Smooth muscle cell (in vitro differentiated cells): ENCODE measurements around the gene FNDC3B. TPM values are rescaled to one million over a fixed set of nuclear protein-coding genes. Genes with fewer than 3 reads are reported as not detected.
"Not testable (repeated sequence)": the region's sequence is repeated elsewhere in the genome, so short reads cannot be mapped to it uniquely, and the experiment has no call there.

Experiments used
- DNase-seq: peaks from one replicate; lab custom pipeline; 2025; ENCODE audit not compliant: unreplicated experiment; lab: John Stamatoyannopoulos, UW
- H2AFZ ChIP-seq: fragments of 200-600 bp; sonication (generic); 2 replicates; pipeline ENCODE4 v1.6.0; 2016; ENCODE audit warnings: antibody characterized with exemption, low read depth, mild to moderate bottlenecking
- H3F3A ChIP-seq: fragments of 200-600 bp; sonication (generic); 2 replicates; pipeline ENCODE4 v1.6.0; 2017; ENCODE audit warnings: antibody characterized with exemption, low read depth
- H3K27ac ChIP-seq: fragments of 200-600 bp; sonication (generic); 2 replicates; pipeline ENCODE4 v1.5.1; 2016; ENCODE audit warnings: low read depth, mild to moderate bottlenecking
- H3K27me3 ChIP-seq: fragments of 200-600 bp; sonication (generic); 2 replicates; pipeline ENCODE4 v1.6.1; 2016; ENCODE audit warnings: low read depth, mild to moderate bottlenecking
- H3K36me3 ChIP-seq: fragments of 200-600 bp; sonication (generic); 2 replicates; pipeline ENCODE4 v1.5.1; 2016; ENCODE audit warnings: low read depth
- H3K4me1 ChIP-seq: fragments of 200-600 bp; sonication (generic); 2 replicates; pipeline ENCODE4 v1.5.1; 2016; ENCODE audit warnings: low read depth
- H3K4me2 ChIP-seq: fragments of 200-600 bp; sonication (generic); 2 replicates; pipeline ENCODE4 v1.6.0; 2016; ENCODE audit warnings: mild to moderate bottlenecking
- H3K4me3 ChIP-seq: fragments of 200-600 bp; sonication (generic); 2 replicates; pipeline ENCODE4 v1.5.1; 2016; ENCODE audit warnings: mild to moderate bottlenecking
- H3K79me2 ChIP-seq: fragments of 200-600 bp; sonication (generic); 2 replicates; pipeline ENCODE4 v1.6.0; 2016; ENCODE audit warnings: low read depth, mild to moderate bottlenecking
- H3K9ac ChIP-seq: fragments of 200-600 bp; sonication (generic); 2 replicates; pipeline ENCODE4 v1.6.0; 2016; ENCODE audit warnings: low read depth
- H3K9me3 ChIP-seq: fragments of 200-600 bp; sonication (generic); replicated peaks from 2 replicates; pipeline ENCODE4 v1.5.1; 2016; ENCODE audit warnings: low read depth
- H4K20me1 ChIP-seq: fragments of 200-600 bp; sonication (generic); 2 replicates; pipeline ENCODE4 v1.6.0; 2016; ENCODE audit warnings: low read depth
- WGBS: methylation state at CpG from one replicate; pipeline ENCODE4 v1.1.7; 2016; ENCODE audit warnings: low lambda C conversion rate; 5-methylcytosine and 5-hydroxymethylcytosine counted together
- polyA plus RNA-seq: library from polyadenylated mRNA; unstranded; fragments of >200 nt; fragmentation: Nextera tagmentation; extraction: Ambion mirVana; gene quantifications from 2 replicates; pipeline ENCODE4 v1.2.1, GENCODE V29; 2016
- total RNA-seq: library from RNA; depleted of rRNA; stranded (reverse); fragments of >200 nt; gene quantifications from 2 replicates; pipeline ENCODE4 v1.2.3, GENCODE V29; 2014
- TF ChIP-seq, protein P1 (sequence below): fragments of 200-600 bp; sonication (generic); IDR thresholded peaks from 2 replicates; pipeline ENCODE4 v1.5.1; 2017; ENCODE audit warnings: borderline replicate concordance, mild to moderate bottlenecking, antibody characterized with exemption; ENCODE audit not compliant: insufficient read depth, poor library complexity, severe bottlenecking

The FNDC3B gene
- total and polyA plus RNA-seq, 2 experiments from 2014 or later: 149 to 294 TPM

DNA sequence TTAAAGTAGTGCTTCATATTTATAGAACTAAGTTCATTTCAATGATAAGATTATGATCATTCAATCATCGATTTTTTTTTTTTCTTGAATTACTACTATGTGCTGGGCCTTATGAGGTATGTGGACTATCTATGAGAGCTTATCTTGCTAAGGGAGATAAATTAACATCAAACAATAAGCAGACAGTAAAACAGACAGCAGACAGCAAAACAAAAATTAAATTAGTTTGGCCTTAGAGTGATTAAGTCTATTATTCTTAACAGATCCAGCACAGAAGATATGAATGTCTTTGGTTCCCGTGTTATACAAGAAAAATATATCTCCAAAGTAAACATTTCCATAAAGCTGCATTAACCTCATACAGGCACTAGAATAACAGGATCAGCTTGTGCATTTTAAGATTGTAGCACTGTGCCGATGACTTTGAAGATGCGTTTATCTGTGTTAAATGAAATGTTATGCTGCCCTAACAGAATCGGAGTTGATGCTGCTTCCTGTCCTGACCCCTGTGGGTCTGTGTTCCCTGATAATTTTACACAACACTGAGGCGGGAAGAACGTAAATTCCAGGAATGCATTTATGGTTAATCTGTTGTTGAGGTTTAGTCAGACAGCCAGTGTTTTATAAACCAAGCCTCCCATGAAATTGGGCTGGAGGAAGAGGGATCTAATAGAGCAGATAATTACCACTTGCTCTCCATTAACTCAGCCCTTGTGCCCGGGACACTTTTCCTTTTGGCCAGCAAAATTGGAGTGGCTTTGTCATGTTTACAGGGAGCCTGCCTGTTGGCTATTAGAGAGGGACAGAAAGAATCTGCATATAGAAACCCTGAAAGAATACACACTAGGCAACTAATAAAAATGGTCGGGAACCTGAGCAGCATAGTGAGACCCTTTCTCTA lies 328.1 kb downstream of the FNDC3B start:
- peaks cover 99% of the 10 kb centered on the region for H4K20me1 ChIP-seq
- no peaks in the 10 kb centered on the region for H3K9me3 ChIP-seq
- H3K27me3 ChIP-seq: no peaks in the 10 kb centered on the region
- H3F3A ChIP-seq: peaks cover 59% of the 10 kb centered on the region
- TF ChIP-seq, protein P1, sequence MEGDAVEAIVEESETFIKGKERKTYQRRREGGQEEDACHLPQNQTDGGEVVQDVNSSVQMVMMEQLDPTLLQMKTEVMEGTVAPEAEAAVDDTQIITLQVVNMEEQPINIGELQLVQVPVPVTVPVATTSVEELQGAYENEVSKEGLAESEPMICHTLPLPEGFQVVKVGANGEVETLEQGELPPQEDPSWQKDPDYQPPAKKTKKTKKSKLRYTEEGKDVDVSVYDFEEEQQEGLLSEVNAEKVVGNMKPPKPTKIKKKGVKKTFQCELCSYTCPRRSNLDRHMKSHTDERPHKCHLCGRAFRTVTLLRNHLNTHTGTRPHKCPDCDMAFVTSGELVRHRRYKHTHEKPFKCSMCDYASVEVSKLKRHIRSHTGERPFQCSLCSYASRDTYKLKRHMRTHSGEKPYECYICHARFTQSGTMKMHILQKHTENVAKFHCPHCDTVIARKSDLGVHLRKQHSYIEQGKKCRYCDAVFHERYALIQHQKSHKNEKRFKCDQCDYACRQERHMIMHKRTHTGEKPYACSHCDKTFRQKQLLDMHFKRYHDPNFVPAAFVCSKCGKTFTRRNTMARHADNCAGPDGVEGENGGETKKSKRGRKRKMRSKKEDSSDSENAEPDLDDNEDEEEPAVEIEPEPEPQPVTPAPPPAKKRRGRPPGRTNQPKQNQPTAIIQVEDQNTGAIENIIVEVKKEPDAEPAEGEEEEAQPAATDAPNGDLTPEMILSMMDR: no peak
- peaks cover 9% of the 10 kb centered on the region for H3K4me1 ChIP-seq
- H3K4me2 ChIP-seq: peak overlapping the region; percentile 57
- H3K27ac ChIP-seq: peak overlapping the region; percentile 70
- WGBS: 24% methylated on average over 9 of the region's 9 CpGs
- H3K4me3 ChIP-seq: no peak overlapping the region
- peaks cover 30% of the 10 kb centered on the region for H3K36me3 ChIP-seq
- H3K79me2 ChIP-seq: peaks cover 45% of the 10 kb centered on the region
- DNase-seq: no peak
- H3K9ac ChIP-seq: no peak overlapping the region
- H2AFZ ChIP-seq: no peak overlapping the region

DNA sequence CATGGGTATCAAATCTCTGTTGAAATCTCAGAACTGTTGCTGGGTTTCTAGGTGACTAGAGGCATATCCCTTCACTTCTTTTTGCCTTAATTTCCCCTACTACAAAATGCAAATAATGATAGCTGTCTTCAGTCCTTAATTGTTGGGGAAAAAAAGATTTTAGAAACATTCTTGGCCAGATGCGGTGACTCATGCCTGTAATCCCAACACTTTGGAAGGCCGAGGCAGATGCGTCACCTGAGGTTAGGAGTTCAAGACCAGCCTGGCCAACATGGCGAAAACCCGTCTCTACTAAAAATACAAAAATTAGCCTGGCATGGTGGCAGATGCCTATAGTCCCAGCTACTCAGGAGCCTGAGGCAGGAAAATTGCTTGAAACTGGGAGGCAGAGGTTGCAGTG lies 329.2 kb downstream of the FNDC3B start:
- H3K9me3 ChIP-seq, H3K4me3 ChIP-seq, DNase-seq, H3K9ac ChIP-seq, H3K4me2 ChIP-seq, H3K27me3 ChIP-seq, H2AFZ ChIP-seq, H3K4me1 ChIP-seq: not testable (repeated sequence)
- Histone ChIP-seq H3K79me2 (peaks cover 43% of the 10 kb centered on the region), H3K36me3 (peaks cover 19% of the 10 kb centered on the region), H3F3A (peaks cover 48% of the 10 kb centered on the region), H3K27ac (peak overlapping the region; percentile 70), H4K20me1 (peaks cover 99% of the 10 kb centered on the region)
- 74% methylated on average over 5 of the region's 5 CpGs for WGBS

DNA sequence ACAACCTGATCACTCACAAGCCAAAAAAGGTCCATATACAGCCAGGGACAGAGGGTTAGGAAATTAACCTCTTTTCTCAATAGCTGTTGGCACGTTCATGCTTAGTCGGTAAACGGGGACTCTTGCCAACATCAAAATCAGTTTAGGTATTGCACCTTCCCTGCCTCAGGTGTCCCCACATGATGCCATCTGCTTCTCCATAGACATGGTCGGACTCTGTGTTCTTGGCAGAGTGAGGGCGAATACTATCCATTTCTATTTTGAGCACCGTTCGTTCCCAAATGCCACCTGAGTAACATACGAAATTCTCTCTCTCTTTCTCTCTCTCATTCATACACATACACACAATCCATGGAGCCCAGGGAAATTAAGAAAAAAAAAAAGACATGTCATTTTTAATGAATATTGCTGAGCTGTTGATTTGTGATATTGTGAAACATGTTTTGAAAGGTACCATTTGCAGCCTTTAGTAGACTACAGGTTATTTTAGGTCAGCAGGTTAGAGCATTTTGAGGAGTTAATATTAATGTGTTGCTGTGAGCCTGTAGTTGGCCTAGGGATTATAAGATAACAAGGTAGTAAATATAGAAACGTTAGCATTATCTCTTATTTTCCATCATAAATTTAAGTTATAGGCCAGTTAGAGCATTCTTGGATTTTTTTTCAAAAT lies 330.3 kb downstream of the FNDC3B start:
- H3K9me3 ChIP-seq: no peaks in the 10 kb centered on the region
- H3F3A ChIP-seq: peaks cover 46% of the 10 kb centered on the region
- H3K27ac ChIP-seq: peak overlapping the region; percentile 18
- H3K4me1 ChIP-seq: peaks cover 9% of the 10 kb centered on the region
- H2AFZ ChIP-seq: no peak overlapping the region
- H3K4me3 ChIP-seq: no peak overlapping the region
- peaks cover 44% of the 10 kb centered on the region for H3K79me2 ChIP-seq
- WGBS: 91% methylated on average over 9 of the region's 9 CpGs
- no peak overlapping the region for H3K9ac ChIP-seq
- H3K4me2 ChIP-seq: no peak overlapping the region
- no peaks in the 10 kb centered on the region for H3K27me3 ChIP-seq
- no peak for DNase-seq
- TF ChIP-seq, protein P1: no peak
- H4K20me1 ChIP-seq: peaks cover 99% of the 10 kb centered on the region
- H3K36me3 ChIP-seq: peaks cover 15% of the 10 kb centered on the region

DNA sequence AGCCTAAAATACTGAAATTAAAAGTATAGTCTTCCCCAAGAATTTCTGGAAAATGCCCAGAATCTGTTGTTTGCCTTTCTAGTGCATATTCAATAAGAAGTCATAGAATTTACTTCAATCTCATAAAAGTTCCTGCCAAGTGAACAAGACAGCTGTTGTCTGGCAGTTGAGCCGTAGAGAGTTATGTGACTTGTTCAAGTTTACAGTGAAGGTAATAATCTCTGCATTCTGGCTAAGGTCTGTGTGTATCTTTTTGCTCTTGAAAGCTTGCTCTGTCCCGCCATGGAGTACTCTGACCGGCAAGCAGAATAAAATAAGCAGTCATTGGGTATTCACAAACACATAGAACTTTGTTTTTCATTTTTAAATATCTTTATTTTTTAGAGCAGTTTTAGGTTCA lies 331.0 kb downstream of the FNDC3B start:
- TF ChIP-seq, protein P1: no peak
- Histone ChIP-seq H4K20me1 (peaks cover 99% of the 10 kb centered on the region), H3K27me3 (no peaks in the 10 kb centered on the region), H3K27ac (no peak overlapping the region), H3K9ac (no peak overlapping the region), H3K4me1 (peaks cover 9% of the 10 kb centered on the region), H3F3A (peaks cover 39% of the 10 kb centered on the region), H3K4me2 (no peak overlapping the region), H3K9me3 (no peaks in the 10 kb centered on the region), H3K4me3 (no peak overlapping the region), H3K36me3 (peaks cover 10% of the 10 kb centered on the region), H2AFZ (no peak overlapping the region), H3K79me2 (peaks cover 47% of the 10 kb centered on the region)
- DNase-seq: no peak
- WGBS: 86% methylated on average over 3 of the region's 3 CpGs
